Stimulated activated CD4-positive, alpha-beta T cell treated with anti-CD3 and anti-CD28 coated beads, Interleukin-1b, Interleukin-23, amount 100 ng/mL, for 1 hour (primary cell): ENCODE data around the gene TRIM71.
"Not testable (repeated sequence)": the region's sequence is repeated elsewhere in the genome, so short reads cannot be mapped to it uniquely, and the experiment has no call there.

ENCODE experiments used
- DNase-seq, 2 donors: peaks; one replicate each; pipeline ENCODE4 v3.0.0-alpha.2; 2020; ENCODE audit warnings: low read depth in 2 of 2

The TRIM71 gene

GRCh38 chr3:32934150-32934742, 116.4 kb downstream of the TRIM71 start:
- DNase-seq, result no peak

- DNase-seq, result no peak
Observed at GRCh38 chr3:32937331-32937730, 119.5 kb downstream of the TRIM71 start.

GRCh38 chr3:32939531-32940284, 121.9 kb downstream of the TRIM71 start:
- not testable (repeated sequence) for DNase-seq

GRCh38 chr3:32940726-32941125, 122.9 kb downstream of the TRIM71 start:
- no peak for DNase-seq

GRCh38 chr3:32945136-32945535, 127.3 kb downstream of the TRIM71 start:
- DNase-seq, result no peak

GRCh38 chr3:32945598-32945997, 127.8 kb downstream of the TRIM71 start:
- not testable (repeated sequence) for DNase-seq

- no peak for DNase-seq
Observed at GRCh38 chr3:32946973-32947788, 129.4 kb downstream of the TRIM71 start.
